ENCODE data around the gene SLC12A7.

Gene SLC12A7

DNA sequence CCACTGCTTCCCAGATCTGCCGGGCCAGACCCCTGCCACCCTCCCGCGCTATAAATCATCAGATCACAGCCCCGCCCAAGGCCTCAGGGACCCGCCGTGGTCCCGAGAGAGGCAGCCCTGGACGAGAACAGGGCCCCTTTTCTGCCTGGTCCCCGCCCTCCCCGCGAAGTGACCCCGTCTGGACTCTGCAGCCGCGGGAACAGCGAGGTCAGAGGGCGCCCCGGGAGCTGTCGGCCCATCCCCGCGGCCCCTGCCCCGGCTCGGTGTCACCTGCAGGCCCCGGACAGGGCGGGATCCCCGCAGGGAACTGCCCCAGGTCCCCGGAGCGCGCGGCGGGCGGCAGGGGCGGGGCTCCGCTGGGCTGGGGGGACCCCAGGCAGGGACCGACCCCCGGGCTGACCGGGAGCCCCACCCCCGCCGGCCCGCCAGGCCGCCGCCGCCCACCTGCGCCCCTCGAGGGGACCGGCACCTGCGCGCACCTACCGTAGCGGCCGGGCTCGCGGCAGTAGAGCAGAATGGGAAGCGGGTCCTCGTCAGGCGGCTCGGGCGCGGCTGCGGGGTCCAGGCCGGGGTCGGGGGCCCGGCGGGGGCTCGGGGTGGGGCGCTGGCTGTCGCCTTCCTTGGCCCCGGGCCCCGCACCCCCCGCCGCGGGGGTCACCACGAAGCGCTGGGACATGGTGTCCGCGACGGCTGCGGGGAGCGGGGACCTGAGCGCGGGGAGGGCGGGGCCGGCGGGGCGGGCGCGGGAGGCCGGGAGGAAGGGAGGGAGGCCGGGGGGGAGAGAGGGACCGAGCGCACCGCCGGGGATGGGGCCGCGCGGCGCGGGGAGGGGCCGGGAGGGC is 43.5 kb upstream of the SLC12A7 start:
- H3K27ac ChIP-seq (ENCODE audit: low read depth, low read length), result no peak overlapping the region

DNA sequence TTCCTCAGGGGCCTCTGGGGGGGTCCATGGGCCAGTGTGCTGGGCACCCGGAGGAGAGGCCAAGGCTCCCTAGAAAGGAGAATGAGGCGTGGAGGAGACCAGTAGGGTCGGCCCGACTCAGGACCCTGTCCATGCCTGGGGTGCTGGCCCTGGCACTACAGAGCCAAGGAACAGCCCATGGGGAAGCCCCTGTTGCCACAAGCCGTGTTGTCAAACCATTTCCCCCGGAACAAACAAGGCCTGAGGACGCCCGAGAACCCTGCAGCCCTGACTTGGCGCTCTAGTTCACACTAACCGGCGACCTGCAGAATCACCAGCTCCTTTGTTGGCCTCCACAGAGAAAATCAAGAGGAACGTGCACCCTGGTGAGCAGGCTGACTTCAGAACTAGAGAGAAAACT is 41.6 kb upstream of the SLC12A7 start:
- H3K27ac ChIP-seq (ENCODE audit: low read depth, low read length), result no peak overlapping the region

More for the DNA sequence above, 43.5 kb upstream of the SLC12A7 start:
- Histone ChIP-seq H3K9me3 (ENCODE audit: control insufficient read depth in 5 of 5, low read length in 5 of 5) (peaks cover 2 to 7% (median 5%) of the 10 kb centered on the region in 5 donors), H3K27me3 (ENCODE audit: control insufficient read depth in 5 of 5, insufficient read depth in 4 of 5, low read length in 5 of 5) (peaks cover 31 to 51% (median 45%) of the 10 kb centered on the region in 5 donors), H3K4me1 (ENCODE audit: control insufficient read depth in 5 of 5, insufficient read depth in 5 of 5, low read length in 5 of 5) (peaks cover 0 to 9% (median 0%) of the 10 kb centered on the region in 5 donors), H3K36me3 (ENCODE audit: control insufficient read depth in 5 of 5, insufficient read depth in 5 of 5, low read length in 5 of 5) (no peaks in the 10 kb centered on the region), H3K9ac (ENCODE audit: low read length in 5 of 5) (no peak overlapping the region), H3K4me3 (ENCODE audit: low read depth in 1 of 5, low read length in 5 of 5) (no peak overlapping the region)

DNA sequence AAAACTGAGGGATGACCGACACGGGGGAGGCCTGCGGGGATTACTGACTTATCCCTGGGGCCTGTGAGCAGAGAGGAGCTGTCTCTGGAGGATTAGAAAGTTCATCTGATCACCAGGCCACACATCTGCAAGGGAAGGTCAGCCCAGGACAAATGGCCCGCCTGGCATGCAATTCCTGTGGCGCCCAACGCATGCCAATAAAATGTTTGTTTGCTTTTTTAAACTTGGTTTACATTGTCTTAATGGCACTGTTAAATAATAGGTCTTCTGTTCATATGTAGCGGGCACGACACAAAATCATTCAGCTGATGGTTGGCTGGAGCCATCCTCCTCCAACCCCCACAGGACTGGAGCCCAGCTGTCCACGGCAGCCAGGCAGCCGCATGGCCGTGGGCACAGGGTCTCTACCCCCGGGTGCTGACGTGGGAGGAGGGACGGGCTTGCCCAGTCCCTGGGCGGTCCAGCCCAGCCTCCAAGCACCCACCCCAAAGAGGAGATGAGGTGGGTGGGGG is 41.0 kb upstream of the SLC12A7 start:
- Histone ChIP-seq H3K36me3 (ENCODE audit: control insufficient read depth in 5 of 5, insufficient read depth in 5 of 5, low read length in 5 of 5) (no peaks in the 10 kb centered on the region), H3K9ac (ENCODE audit: low read length in 5 of 5) (no peak overlapping the region), H3K9me3 (ENCODE audit: control insufficient read depth in 5 of 5, low read length in 5 of 5) (peaks cover 2 to 7% (median 5%) of the 10 kb centered on the region in 5 donors), H3K4me1 (ENCODE audit: control insufficient read depth in 5 of 5, insufficient read depth in 5 of 5, low read length in 5 of 5) (peaks cover 0 to 9% (median 0%) of the 10 kb centered on the region in 5 donors), H3K27me3 (ENCODE audit: control insufficient read depth in 5 of 5, insufficient read depth in 4 of 5, low read length in 5 of 5) (peaks cover 27 to 51% (median 40%) of the 10 kb centered on the region in 5 donors), H3K4me3 (ENCODE audit: low read depth in 1 of 5, low read length in 5 of 5) (no peak overlapping the region), H3K27ac (ENCODE audit: low read depth, low read length) (no peak overlapping the region)

More for the DNA sequence above, 41.6 kb upstream of the SLC12A7 start:
- H3K27me3 ChIP-seq (ENCODE audit: control insufficient read depth in 5 of 5, insufficient read depth in 4 of 5, low read length in 5 of 5), result peaks cover 27 to 51% (median 40%) of the 10 kb centered on the region in 5 donors
- H3K9ac ChIP-seq (ENCODE audit: low read length in 5 of 5), result no peak overlapping the region
- H3K4me3 ChIP-seq (ENCODE audit: low read depth in 1 of 5, low read length in 5 of 5), result no peak overlapping the region
- peaks cover 0 to 9% (median 0%) of the 10 kb centered on the region in 5 donors for H3K4me1 ChIP-seq (ENCODE audit: control insufficient read depth in 5 of 5, insufficient read depth in 5 of 5, low read length in 5 of 5)
- no peaks in the 10 kb centered on the region for H3K36me3 ChIP-seq (ENCODE audit: control insufficient read depth in 5 of 5, insufficient read depth in 5 of 5, low read length in 5 of 5)
- H3K9me3 ChIP-seq (ENCODE audit: control insufficient read depth in 5 of 5, low read length in 5 of 5), result peaks cover 2 to 7% (median 5%) of the 10 kb centered on the region in 5 donors

DNA sequence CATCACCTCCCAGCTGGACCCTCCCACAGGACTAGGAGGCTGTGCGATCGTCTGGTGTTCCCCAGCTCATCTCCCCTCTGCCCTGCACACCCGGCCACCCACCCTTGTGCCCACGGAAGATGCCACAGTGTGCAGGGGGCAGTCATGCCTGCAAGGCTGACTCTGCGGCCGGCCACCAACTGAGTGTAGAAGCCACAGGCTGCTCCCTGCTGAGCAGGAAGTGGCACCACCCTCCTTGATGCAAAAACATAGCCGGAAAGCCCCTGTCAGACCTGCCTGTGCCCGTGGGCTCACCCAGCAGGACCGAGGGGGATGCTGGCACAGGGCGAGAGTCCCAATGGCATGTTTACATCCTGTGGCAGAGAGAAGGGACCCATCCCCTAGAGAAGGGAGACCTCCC is 40.3 kb upstream of the SLC12A7 start:
- H3K4me1 ChIP-seq (ENCODE audit: control insufficient read depth in 5 of 5, insufficient read depth in 5 of 5, low read length in 5 of 5), result peaks cover 0 to 9% (median 0%) of the 10 kb centered on the region in 5 donors
- H3K27me3 ChIP-seq (ENCODE audit: control insufficient read depth in 5 of 5, insufficient read depth in 4 of 5, low read length in 5 of 5), result peaks cover 27 to 46% (median 37%) of the 10 kb centered on the region in 5 donors
- peaks cover 2 to 7% (median 5%) of the 10 kb centered on the region in 5 donors for H3K9me3 ChIP-seq (ENCODE audit: control insufficient read depth in 5 of 5, low read length in 5 of 5)
- H3K36me3 ChIP-seq (ENCODE audit: control insufficient read depth in 5 of 5, insufficient read depth in 5 of 5, low read length in 5 of 5), result no peaks in the 10 kb centered on the region
- H3K4me3 ChIP-seq (ENCODE audit: low read depth in 1 of 5, low read length in 5 of 5), result no peak overlapping the region
- no peak overlapping the region for H3K9ac ChIP-seq (ENCODE audit: low read length in 5 of 5)
- no peak overlapping the region for H3K27ac ChIP-seq (ENCODE audit: low read depth, low read length)

DNA sequence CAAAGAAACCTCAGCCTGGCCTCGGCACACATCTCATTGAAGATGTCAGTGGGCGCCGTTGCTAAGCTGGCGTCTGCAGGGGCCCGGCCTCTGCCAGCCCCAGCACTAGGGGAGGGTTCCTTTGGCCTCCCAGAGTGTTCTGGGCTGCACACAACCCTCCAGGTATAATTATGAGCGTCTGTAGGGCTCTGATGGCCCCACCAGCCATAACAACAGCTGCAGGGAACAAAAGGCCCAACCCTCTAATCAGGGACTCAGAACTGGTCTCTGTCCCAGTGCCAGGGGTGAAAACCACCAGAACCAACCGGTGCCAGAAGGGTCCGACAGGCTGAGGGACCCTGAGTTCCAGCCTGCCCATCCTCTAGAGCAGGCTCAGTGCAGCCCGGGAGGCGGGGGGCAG is 39.5 kb upstream of the SLC12A7 start:
- Histone ChIP-seq H3K27me3 (ENCODE audit: control insufficient read depth in 5 of 5, insufficient read depth in 4 of 5, low read length in 5 of 5) (peaks cover 20 to 37% (median 29%) of the 10 kb centered on the region in 5 donors), H3K4me3 (ENCODE audit: low read depth in 1 of 5, low read length in 5 of 5) (no peak overlapping the region)

DNA sequence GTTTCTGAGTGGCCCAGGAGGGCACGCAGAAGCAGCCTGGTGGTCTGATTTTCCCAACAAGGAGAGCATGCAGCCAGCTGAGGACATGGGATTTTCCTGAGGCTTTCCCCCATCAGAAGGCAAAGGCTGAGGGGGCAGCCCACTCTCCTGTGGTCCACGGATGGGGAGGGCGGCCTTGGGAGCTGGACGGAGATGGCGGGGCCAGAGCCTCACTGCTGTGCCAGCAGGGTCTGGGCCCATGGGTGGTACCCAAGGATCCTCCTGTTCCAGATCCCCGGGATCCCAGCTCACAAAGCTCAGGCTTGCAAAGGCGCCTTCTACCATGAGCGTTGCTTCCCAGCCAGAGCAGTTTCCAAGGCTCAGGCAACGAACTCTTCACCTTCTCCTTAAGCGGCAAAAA is 39.0 kb upstream of the SLC12A7 start:
- Histone ChIP-seq H3K9ac (ENCODE audit: low read length in 5 of 5) (no peak overlapping the region), H3K36me3 (ENCODE audit: control insufficient read depth in 5 of 5, insufficient read depth in 5 of 5, low read length in 5 of 5) (no peaks in the 10 kb centered on the region), H3K27me3 (ENCODE audit: control insufficient read depth in 5 of 5, insufficient read depth in 4 of 5, low read length in 5 of 5) (peaks cover 16 to 33% (median 25%) of the 10 kb centered on the region in 5 donors), H3K27ac (ENCODE audit: low read depth, low read length) (no peak overlapping the region), H3K4me3 (ENCODE audit: low read depth in 1 of 5, low read length in 5 of 5) (no peak overlapping the region), H3K4me1 (ENCODE audit: control insufficient read depth in 5 of 5, insufficient read depth in 5 of 5, low read length in 5 of 5) (peaks cover 0 to 8% (median 3%) of the 10 kb centered on the region in 5 donors), H3K9me3 (ENCODE audit: control insufficient read depth in 5 of 5, low read length in 5 of 5) (no peaks in the 10 kb centered on the region)

More for the DNA sequence above, 39.5 kb upstream of the SLC12A7 start:
- H3K9ac ChIP-seq (ENCODE audit: low read length in 5 of 5), result no peak overlapping the region
- H3K4me1 ChIP-seq (ENCODE audit: control insufficient read depth in 5 of 5, insufficient read depth in 5 of 5, low read length in 5 of 5), result peaks cover 0 to 9% (median under 1%) of the 10 kb centered on the region in 5 donors
- H3K9me3 ChIP-seq (ENCODE audit: control insufficient read depth in 5 of 5, low read length in 5 of 5), result no peaks in the 10 kb centered on the region
- no peak overlapping the region for H3K27ac ChIP-seq (ENCODE audit: low read depth, low read length)
- H3K36me3 ChIP-seq (ENCODE audit: control insufficient read depth in 5 of 5, insufficient read depth in 5 of 5, low read length in 5 of 5), result no peaks in the 10 kb centered on the region

DNA sequence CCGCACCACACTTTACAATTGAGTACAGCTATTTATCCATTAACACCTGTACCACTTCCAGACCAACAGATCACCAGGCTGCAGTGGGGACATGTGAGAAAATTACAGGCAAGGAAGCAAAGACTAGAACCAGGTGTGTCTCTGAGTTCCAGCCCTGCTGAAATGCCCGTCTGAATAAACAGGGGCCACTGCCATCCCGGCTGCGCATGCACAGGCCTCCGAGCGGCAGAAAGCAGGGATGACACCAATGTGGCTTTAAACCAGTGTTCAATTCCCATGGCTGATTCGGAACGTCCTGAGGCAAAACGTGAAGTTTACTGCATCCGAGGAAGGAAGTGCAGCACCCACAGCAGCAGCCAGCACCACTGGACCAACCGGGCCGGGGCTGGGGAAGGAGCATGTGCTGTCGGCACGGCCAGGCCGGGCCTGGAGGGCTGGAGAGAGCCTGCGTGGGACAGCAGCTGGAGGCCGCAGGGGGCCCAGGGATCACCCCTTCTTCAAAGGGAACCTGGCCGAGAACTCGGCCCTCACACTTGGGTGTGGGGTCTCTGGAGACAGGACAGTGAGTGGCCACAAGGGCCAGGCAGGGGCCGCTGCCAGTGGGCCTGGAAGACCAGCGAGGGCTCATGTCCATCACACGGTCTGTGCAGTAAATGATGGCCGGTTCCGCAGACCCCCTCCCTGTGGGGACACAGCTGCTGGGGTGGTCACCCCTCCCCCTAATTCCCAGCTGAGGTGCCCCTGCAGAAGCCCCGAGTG is 33.0 kb upstream of the SLC12A7 start:
- H3K27ac ChIP-seq (ENCODE audit: low read depth, low read length), result no peak overlapping the region
- no peak overlapping the region for H3K9ac ChIP-seq (ENCODE audit: low read length in 5 of 5)
- H3K9me3 ChIP-seq (ENCODE audit: control insufficient read depth in 5 of 5, low read length in 5 of 5), result no peaks in the 10 kb centered on the region
- peaks cover 0 to 30% (median 9%) of the 10 kb centered on the region in 5 donors for H3K4me1 ChIP-seq (ENCODE audit: control insufficient read depth in 5 of 5, insufficient read depth in 5 of 5, low read length in 5 of 5)
- H3K4me3 ChIP-seq (ENCODE audit: low read depth in 1 of 5, low read length in 5 of 5), result no peak overlapping the region
- peaks cover 0 to 3% (median 2%) of the 10 kb centered on the region in 5 donors for H3K27me3 ChIP-seq (ENCODE audit: control insufficient read depth in 5 of 5, insufficient read depth in 4 of 5, low read length in 5 of 5)
- no peaks in the 10 kb centered on the region for H3K36me3 ChIP-seq (ENCODE audit: control insufficient read depth in 5 of 5, insufficient read depth in 5 of 5, low read length in 5 of 5)

DNA sequence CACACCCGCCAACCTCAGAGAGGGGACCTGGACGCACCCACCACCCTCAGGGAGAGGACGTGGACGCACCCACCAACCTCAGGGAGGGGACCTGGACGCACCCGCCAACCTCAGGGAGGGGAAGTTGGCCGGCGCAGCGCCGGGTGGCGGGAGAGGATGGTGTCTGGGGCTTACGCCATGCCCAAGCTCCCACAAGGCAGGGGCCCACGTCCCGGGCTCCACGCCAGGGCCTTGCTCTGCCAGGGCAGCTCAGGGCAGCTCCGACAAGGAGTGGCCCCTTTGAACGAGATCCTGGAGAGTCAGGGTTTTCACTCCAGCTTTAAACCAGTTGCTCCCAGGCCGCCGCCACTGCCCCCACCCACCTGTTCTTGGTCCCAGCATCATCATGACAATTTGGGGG is 32.2 kb upstream of the SLC12A7 start:
- H3K36me3 ChIP-seq (ENCODE audit: control insufficient read depth in 5 of 5, insufficient read depth in 5 of 5, low read length in 5 of 5), result no peaks in the 10 kb centered on the region
- H3K9me3 ChIP-seq (ENCODE audit: control insufficient read depth in 5 of 5, low read length in 5 of 5), result no peaks in the 10 kb centered on the region
- H3K27ac ChIP-seq (ENCODE audit: low read depth, low read length), result no peak overlapping the region
- H3K4me1 ChIP-seq (ENCODE audit: control insufficient read depth in 5 of 5, insufficient read depth in 5 of 5, low read length in 5 of 5), result peaks cover 0 to 30% (median 9%) of the 10 kb centered on the region in 5 donors
- H3K4me3 ChIP-seq (ENCODE audit: low read depth in 1 of 5, low read length in 5 of 5), result no peak overlapping the region
- H3K9ac ChIP-seq (ENCODE audit: low read length in 5 of 5), result no peak overlapping the region
- H3K27me3 ChIP-seq (ENCODE audit: control insufficient read depth in 5 of 5, insufficient read depth in 4 of 5, low read length in 5 of 5), result peaks cover 0 to 3% (median 2%) of the 10 kb centered on the region in 5 donors

DNA sequence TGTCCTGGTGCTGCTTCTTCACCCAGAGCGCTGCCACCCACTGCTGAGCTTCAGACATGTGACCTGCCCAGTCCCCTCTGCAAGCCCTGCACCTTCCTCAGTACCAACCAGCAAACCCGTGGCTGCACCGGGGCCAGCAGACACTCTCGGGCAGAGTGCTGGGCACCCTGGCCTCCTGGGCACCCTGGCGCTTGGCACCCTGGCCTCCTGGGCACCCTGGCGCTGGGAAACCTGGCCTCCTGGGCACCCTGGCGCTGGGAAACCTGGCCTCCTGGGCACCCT is 31.7 kb upstream of the SLC12A7 start:
- peaks cover 0 to 3% (median 2%) of the 10 kb centered on the region in 5 donors for H3K27me3 ChIP-seq (ENCODE audit: control insufficient read depth in 5 of 5, insufficient read depth in 4 of 5, low read length in 5 of 5)
- peaks cover 0 to 30% (median 10%) of the 10 kb centered on the region in 5 donors for H3K4me1 ChIP-seq (ENCODE audit: control insufficient read depth in 5 of 5, insufficient read depth in 5 of 5, low read length in 5 of 5)
- H3K9ac ChIP-seq (ENCODE audit: low read length in 5 of 5), result no peak overlapping the region
- no peak overlapping the region for H3K27ac ChIP-seq (ENCODE audit: low read depth, low read length)
- H3K9me3 ChIP-seq (ENCODE audit: control insufficient read depth in 5 of 5, low read length in 5 of 5), result no peaks in the 10 kb centered on the region
- no peaks in the 10 kb centered on the region for H3K36me3 ChIP-seq (ENCODE audit: control insufficient read depth in 5 of 5, insufficient read depth in 5 of 5, low read length in 5 of 5)
- H3K4me3 ChIP-seq (ENCODE audit: low read depth in 1 of 5, low read length in 5 of 5), result no peak overlapping the region

Data from subcutaneous abdominal adipose tissue (tissue), 5 donors.